K562 (cell line): ENCODE data around the gene RAP2C.

Experiments used
- CREM ChIP-seq: IDR thresholded peaks from 2 replicates; pipeline ENCODE4 v1.6.1; 2014; ENCODE audit warnings: antibody characterized with exemption, low read depth
- MYC ChIP-seq, 2 experiments: fragments of 250-450 bp in 1 of 2; sonication (Bioruptor Pico) in 1 of 2; IDR thresholded peaks; 2 replicates each; pipeline versions ENCODE4 v1.5.1 to v1.6.1; 2012 to 2021; ENCODE audit warnings: low read depth in 2 of 2, borderline replicate concordance in 1 of 2, improper control_type of control experiment in 1 of 2, low read length in 1 of 2, mild to moderate bottlenecking in 1 of 2, moderate library complexity in 1 of 2
- POLR2A ChIP-seq: fragments of 450-650 bp; conservative IDR thresholded peaks from 2 replicates; pipeline ENCODE4 v1.6.1; 2016
- POLR2AphosphoS5 ChIP-seq: IDR thresholded peaks from 2 replicates; pipeline ENCODE4 v1.6.1; 2011; ENCODE audit warnings: mild to moderate bottlenecking, low read depth, low read length, moderate library complexity; ENCODE audit not compliant: control insufficient read depth, insufficient read depth
- SAFB2 ChIP-seq: fragments of 200-400 bp; formaldehyde crosslinking; IDR thresholded peaks from 2 replicates; pipeline ENCODE4 v1.6.1; 2018; ENCODE audit warnings: borderline replicate concordance, low read length, low read depth, moderate library complexity; ENCODE audit not compliant: severe bottlenecking
- TAF7 ChIP-seq: fragments of 450-650 bp; IDR thresholded peaks from 2 replicates; pipeline ENCODE4 v1.6.1; 2016; ENCODE audit warnings: missing genetic modification characterization, missing compliant biosample characterization
- ZNF41 ChIP-seq: fragments of 250-450 bp; sonication (Bioruptor Pico); conservative IDR thresholded peaks from 2 replicates; pipeline ENCODE4 v1.4.0; 2020; ENCODE audit warnings: mild to moderate bottlenecking
- TF ChIP-seq, protein P1 (sequence below), 3 experiments: IDR thresholded peaks in 2 of 3; conservative IDR thresholded peaks in 1 of 3; 2 replicates each; pipeline ENCODE4 v1.5.1; 2011 to 2012; ENCODE audit warnings: low read length in 3 of 3, mild to moderate bottlenecking in 3 of 3, control low read depth in 2 of 3, improper control_type of control experiment in 1 of 3, inconsistent platforms in 1 of 3, low read depth in 1 of 3, mixed read lengths in 1 of 3, moderate library complexity in 1 of 3; ENCODE audit not compliant: insufficient read depth in 2 of 3

DNA sequence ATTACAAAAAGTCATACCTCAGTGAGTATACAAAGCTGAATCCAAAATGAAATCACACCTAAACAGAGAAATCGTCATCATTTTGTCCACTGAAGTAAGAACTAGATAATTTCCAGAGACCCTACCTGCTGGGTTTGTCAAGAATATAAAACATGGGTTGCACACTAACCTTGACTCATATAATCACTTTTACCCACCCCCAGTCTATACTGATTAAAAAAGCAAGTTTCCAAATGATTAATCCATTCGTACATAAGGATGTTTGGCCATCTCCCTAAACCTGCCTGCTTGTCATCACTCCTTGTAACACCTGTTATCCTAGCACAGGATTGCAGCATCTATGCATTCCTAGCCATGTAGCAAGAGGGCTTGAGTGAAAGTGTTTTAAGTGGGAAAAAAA lies 4.7 kb downstream of the RAP2C start:
- no peak for TF ChIP-seq CREM
- TF ChIP-seq ZNF41, result no peak
- no peak for TF ChIP-seq POLR2AphosphoS5
- TF ChIP-seq SAFB2, result no peak
- TF ChIP-seq, protein P1, sequence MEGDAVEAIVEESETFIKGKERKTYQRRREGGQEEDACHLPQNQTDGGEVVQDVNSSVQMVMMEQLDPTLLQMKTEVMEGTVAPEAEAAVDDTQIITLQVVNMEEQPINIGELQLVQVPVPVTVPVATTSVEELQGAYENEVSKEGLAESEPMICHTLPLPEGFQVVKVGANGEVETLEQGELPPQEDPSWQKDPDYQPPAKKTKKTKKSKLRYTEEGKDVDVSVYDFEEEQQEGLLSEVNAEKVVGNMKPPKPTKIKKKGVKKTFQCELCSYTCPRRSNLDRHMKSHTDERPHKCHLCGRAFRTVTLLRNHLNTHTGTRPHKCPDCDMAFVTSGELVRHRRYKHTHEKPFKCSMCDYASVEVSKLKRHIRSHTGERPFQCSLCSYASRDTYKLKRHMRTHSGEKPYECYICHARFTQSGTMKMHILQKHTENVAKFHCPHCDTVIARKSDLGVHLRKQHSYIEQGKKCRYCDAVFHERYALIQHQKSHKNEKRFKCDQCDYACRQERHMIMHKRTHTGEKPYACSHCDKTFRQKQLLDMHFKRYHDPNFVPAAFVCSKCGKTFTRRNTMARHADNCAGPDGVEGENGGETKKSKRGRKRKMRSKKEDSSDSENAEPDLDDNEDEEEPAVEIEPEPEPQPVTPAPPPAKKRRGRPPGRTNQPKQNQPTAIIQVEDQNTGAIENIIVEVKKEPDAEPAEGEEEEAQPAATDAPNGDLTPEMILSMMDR (IDR thresholded peaks at IDR 0.05 in 2 of 3, conservative IDR thresholded peaks at IDR 0.05 in 1 of 3; ENCODE audit: insufficient read depth in 2 of 3, low read depth in 1 of 3, low read length in 3 of 3), result no peak
- TF ChIP-seq TAF7 (tag), result no peak
- TF ChIP-seq MYC (IDR thresholded peaks at IDR 0.05; ENCODE audit: low read depth, low read length), result no peak
- TF ChIP-seq MYC (CRISPR knock-in tag; IDR thresholded peaks at IDR 0.05; ENCODE audit: borderline replicate concordance, low read depth), result no peak
- TF ChIP-seq POLR2A, result no peak
